Activated naive CD4-positive, alpha-beta T cell treated with Interleukin-2 at 50 U/mL for 16 hours (primary cell): ENCODE data around the gene FUCA2.
"Not testable (repeated sequence)": the region's sequence is repeated elsewhere in the genome, so short reads cannot be mapped to it uniquely, and the experiment has no call there.

Experiments
- DNase-seq: peaks from one replicate; pipeline ENCODE4 v3.0.0-alpha.2; 2020

The FUCA2 gene

DNA sequence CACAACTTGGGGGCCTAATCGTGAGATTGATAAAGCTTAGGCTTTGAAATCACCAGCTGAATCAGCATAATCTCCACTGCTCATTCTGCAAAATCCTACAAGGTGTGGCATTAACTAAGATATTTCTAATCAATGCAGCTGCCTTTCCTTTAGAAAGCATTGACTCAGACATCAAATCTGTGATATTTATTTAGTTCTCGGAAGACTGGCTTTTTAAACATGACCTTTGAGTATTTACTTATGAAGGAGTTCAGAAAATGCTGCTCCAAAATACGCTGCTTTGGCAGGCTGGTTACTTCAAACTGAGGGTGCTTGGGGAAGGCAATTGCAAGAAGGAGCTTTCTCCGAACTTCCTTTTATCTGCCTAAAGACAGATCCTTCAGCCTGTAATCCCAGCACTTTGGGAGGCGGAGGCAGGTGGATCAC lies 23.7 kb upstream of the FUCA2 start:
- DNase-seq = no peak

GRCh38 chr6:143531720-143532499 lies 20.4 kb upstream of the FUCA2 start:
- DNase-seq = no peak

- no peak for DNase-seq
These were observed 17.6 kb upstream of the FUCA2 start for GRCh38 chr6:143529095-143529494.

DNA sequence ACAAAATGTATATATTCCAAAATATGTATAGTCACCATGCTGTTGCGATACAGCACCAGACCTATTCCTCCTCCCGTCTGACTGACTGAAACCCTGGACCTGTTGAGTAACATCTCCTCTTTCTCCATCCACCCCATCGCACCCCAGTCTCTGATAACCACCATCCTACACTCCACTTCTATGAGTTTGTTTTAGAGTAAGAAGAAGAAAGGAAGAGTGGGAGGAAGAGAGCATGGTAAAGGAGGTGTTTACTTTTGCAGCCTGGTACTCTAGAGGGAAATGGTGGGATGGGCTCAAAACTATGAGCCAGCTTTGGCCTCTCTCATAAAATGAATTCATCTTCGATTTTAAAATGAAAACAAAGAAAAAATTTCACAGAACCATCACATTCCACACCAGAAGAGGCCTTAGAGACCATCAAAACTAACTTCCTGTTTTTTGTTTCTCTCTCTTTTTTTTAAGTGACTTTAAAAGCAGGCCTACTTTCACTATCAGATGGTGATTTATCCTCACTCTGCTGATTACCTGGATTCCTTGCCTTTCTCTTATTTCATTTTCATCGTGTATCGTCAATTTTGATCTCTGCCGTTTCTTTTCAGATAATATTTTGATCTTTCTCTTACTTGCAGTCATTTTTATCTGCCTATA lies 16.8 kb upstream of the FUCA2 start:
- no peak for DNase-seq

- no peak for DNase-seq
These were observed 16.2 kb upstream of the FUCA2 start for GRCh38 chr6:143527677-143528076.

DNA sequence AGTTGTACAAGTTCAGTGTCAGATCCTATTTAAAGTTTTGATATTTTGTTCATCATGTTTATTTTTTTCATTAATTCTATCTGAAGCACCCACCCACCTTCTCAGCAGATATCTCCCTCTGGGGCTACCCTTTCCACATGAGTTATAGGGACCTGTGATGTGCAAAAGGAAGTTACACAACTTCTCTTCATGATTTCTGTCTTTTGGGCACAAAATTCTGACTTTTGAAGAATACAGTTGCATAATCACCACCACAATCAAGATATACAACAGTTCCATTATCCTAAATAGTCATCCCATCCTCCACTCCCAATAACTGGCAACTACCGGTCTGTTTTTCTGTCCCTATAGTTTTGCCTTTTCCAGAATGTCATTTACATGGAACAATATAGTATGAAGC lies 13.8 kb upstream of the FUCA2 start:
- DNase-seq = no peak

DNA sequence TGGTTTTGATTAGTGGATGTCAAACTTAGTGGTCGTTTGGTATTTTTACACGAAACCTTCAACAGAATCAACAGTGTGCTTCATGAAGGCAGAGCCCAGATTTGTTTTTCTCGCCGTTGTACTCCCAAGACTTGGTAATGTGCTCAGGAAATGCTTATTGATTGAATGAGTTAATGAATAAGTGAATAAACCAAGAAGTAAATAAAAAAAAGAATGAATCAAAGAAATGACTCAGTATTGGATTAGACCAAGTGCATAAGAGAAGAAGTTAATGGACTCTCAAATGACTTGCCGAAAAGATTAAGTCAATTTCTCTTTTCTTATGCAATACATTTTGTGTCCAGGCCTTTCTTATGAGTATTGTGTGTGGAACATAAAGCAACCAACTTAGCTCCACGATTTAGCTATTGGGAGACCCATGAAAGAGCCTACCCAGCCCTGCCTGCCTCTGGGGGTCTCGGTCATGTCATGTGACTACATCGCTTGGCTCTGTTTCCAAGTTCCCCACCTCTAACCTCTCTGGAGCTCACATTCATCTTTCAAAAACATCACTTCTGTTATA lies 10.6 kb upstream of the FUCA2 start:
- DNase-seq = no peak

DNA sequence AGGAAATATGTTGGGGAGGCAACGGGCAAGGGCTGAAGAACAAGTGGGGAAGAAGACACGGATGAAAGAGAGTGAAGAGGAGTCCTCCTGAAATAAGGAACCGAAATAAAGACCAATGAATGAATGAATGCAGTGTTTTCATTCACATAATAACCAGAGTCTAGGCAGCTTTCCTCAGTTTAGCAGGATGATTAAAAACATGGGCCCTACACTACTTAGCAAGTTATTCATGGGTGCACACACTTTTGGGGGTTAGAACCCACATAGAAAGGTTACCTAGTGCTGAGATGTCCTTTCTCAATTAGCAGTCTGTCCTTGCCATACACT lies 5.9 kb upstream of the FUCA2 start:
- DNase-seq = no peak

DNA sequence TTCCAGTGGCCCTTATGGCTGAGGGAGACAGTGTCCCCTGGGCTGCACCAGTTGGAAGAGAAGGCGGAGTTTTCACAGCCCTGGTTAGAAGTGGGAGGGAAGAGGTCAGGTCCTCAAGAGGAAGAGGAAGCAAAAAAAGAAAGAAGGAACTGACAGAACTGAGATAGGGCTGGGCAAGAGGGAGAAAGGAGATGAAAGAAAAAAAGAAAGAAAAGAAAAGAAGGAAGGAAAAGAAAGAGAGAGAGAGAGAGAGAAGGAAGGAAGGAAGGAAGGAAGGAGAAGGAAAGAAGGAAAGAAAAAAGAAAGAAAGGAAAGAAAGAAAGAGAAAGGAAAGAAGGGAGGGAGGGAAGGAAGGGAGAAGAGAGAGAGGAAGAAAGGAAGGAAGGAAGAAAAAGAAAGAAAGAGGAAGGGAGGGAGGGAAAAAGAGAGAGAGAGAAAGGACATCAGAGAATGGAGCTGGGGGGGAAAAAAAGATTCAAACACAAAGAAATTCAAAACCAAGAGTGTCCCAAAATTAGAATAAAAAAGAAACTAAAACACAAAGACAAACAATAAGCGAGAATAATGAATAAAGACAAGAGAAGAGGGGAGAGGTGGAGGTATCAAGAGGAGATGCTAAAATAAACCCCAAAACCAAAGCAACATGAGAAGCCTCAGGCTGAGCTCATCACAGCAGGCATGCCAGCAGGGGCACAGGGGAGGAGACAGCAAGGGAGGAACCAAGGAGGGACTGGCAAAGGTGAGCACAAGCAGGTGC lies 5.3 kb upstream of the FUCA2 start:
- DNase-seq = no peak

- no peak for DNase-seq
These were observed 4.3 kb upstream of the FUCA2 start for GRCh38 chr6:143515766-143516355.

- DNase-seq = no peak
These were observed 3.7 kb upstream of the FUCA2 start for GRCh38 chr6:143515061-143515760.

GRCh38 chr6:143513410-143513809 lies 1.9 kb upstream of the FUCA2 start:
- DNase-seq = peak; percentile 55

GRCh38 chr6:143510326-143510725 lies 1.2 kb downstream of the FUCA2 start:
- DNase-seq = not testable (repeated sequence)

DNA sequence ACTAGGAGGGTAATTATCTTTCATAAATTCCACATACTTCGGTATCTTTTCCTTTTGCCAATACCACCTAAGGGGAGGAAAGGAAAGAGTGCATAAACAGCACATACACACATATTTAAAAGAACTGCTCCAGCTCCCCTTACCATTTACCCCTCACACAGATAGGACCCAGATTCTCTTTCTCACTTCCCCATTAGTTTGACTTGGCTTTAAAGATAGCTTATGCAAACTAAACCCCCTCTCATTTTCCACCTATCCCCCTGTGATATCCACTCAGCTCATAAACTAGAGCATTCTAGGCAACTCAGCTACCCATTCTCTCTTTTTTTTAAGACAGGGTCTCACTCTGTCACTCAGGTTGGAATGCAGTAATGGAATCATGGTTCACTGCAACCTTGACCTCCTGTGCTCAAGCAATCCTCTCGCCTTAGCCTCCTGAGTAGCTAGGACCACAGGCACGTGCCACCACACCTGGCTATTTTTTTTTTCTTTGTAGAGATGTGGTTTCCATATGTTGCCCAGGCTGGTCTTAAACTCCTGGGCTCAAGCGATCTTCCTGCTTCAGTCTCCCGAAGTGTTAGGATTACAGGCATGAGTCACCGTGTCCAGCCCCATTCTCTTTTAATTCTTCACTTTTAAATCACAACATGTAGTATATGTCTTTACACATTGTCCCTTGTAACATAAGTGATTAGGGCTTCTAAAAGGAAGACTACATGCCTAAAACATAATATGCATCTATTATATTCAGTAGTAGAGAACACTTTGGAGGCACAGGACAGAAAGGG lies 4.0 kb downstream of the FUCA2 start:
- DNase-seq = no peak

DNA sequence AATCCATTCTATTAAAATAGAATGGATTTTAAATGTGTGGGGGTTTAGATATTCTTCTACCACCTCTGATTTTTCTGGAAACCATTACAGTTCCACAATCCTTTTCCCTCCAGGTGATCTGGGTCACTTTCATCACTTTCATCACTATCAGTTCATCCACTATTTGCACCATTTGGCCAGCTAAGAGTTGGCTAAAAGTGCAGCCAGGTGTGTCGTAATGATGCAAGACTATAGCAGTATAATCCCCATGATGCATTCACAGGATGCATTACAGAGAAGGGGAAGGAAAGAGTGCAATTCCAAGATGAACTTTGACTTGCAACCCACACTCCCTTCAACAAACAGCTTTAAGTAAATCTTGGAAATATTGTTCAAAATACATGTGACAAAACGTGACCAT lies 4.9 kb downstream of the FUCA2 start:
- no peak for DNase-seq

DNA sequence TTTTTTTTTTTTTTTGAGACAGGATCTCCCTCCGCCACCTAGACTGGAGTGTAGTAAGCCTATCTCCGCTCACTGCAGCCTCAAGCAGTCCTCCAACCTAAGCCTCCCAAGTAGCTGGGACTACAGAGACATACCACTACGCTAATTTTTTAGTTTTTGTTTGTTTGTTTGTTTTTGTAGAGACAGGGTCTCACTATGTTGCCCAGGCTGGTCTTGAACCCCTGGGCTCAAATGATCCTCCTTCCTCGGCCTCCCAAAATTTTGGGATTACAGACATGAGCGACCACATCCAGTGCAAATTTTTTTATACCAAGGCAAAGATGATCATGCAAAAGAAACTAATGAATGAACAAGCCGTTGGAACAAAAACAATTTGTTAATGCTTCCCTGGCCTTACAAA lies 5.3 kb downstream of the FUCA2 start:
- DNase-seq = no peak

- no peak for DNase-seq
These were observed 6.0 kb downstream of the FUCA2 start for GRCh38 chr6:143505537-143505936.

DNA sequence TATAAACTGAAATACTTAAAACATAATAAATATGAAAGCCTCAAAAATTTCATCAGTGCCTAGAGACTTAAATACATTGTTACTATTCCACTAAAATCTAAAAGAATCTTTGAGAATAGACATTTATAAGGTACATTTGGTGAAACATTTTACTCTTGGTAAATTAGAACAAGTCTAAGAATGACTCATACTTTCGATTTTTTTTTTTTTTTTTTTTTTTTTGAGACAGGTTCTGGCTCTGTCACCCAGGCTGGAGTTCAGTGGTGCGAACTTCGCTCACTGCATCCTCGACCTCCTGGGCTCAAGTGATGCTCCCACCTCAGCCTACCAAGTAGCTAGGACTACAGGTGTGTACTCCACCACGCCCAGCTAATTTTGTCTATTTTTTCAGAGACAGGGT lies 6.4 kb downstream of the FUCA2 start:
- DNase-seq = no peak

GRCh38 chr6:143504369-143504768 lies 7.2 kb downstream of the FUCA2 start:
- no peak for DNase-seq

- no peak for DNase-seq
These were observed 9.7 kb downstream of the FUCA2 start for GRCh38 chr6:143501851-143502250.

DNA sequence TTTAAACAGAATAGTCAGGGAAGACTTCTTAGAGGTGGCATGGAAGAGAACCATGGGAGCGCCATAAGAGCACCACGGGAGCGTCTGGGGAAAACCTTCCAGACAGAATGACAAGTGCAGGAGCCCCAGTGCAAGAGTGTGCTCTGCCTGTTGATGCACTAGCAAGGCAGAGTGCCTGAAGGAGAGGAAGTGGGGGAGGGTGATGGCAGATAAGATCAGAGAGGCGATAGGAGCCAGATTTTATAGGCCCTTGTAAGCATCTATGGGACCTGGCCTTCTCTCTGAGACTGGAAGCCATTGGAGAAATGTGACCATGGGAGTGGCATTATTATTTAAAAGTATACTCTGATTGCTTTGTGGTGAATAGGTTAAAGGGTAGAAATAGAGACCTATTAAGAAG lies 13.1 kb downstream of the FUCA2 start:
- DNase-seq = no peak

DNA sequence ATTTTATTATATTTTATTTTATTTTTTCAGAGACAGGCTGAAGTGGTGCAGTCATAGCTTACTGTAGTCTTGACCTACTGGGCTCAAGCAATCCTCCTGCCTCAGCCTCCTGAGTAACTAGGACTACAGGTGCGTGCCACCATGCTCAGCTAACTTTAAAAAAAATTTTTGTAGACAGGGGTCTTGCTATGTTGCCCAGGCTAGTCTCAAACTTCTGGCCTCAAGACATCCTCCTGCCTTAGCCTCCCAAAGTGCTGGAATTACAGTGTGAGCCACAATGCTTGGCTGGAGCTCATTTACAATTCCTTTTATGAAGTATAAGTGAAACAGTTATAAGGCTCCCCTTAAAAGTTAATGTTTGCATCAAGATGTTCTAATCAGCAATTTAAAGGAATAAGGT lies 14.5 kb downstream of the FUCA2 start:
- no peak for DNase-seq
